GM23248 (cell line): ENCODE measurements around the gene TPRN. TPM values are rescaled to one million over a fixed set of nuclear protein-coding genes. Genes with fewer than 3 reads are reported as not detected.

ENCODE experiments used
- DNase-seq: peaks from one replicate; pipeline ENCODE4 v3.0.0-alpha.2; 2015
- H2AFZ ChIP-seq: fragments of 200-600 bp; sonication (generic); 2 replicates; pipeline ENCODE4 v1.6.1; 2016; ENCODE audit warnings: antibody characterized with exemption
- H3F3A ChIP-seq: fragments of 200-600 bp; sonication (generic); 2 replicates; pipeline ENCODE4 v1.6.1; 2016; ENCODE audit warnings: mild to moderate bottlenecking, antibody characterized with exemption, mixed run types; ENCODE audit not compliant: insufficient read depth
- H3K27ac ChIP-seq: fragments of 200-600 bp; sonication (generic); 2 replicates; pipeline ENCODE4 v1.5.1; 2016; ENCODE audit warnings: mild to moderate bottlenecking
- H3K27me3 ChIP-seq: fragments of 200-600 bp; sonication (generic); replicated peaks from 2 replicates; pipeline ENCODE4 v1.6.1; 2016; ENCODE audit warnings: mild to moderate bottlenecking; ENCODE audit not compliant: insufficient read depth
- H3K36me3 ChIP-seq: fragments of 200-600 bp; sonication (generic); 2 replicates; pipeline ENCODE4 v1.6.1; 2016; ENCODE audit warnings: low read depth, mild to moderate bottlenecking
- H3K4me1 ChIP-seq: fragments of 200-600 bp; sonication (generic); 2 replicates; pipeline ENCODE4 v1.6.1; 2016; ENCODE audit warnings: mild to moderate bottlenecking; ENCODE audit not compliant: insufficient read depth
- H3K4me2 ChIP-seq: fragments of 200-600 bp; sonication (generic); one replicate; pipeline ENCODE4 v1.6.1; 2016; ENCODE audit warnings: mild to moderate bottlenecking; ENCODE audit not compliant: unreplicated experiment
- H3K4me3 ChIP-seq: fragments of 200-600 bp; sonication (generic); 2 replicates; pipeline ENCODE4 v1.5.1; 2016; ENCODE audit warnings: mild to moderate bottlenecking
- H3K79me2 ChIP-seq: fragments of 200-600 bp; sonication (generic); 2 replicates; pipeline ENCODE4 v1.6.1; 2016; ENCODE audit warnings: mild to moderate bottlenecking; ENCODE audit not compliant: insufficient read depth
- H3K9ac ChIP-seq: fragments of 200-600 bp; sonication (generic); 2 replicates; pipeline ENCODE4 v1.6.1; 2016; ENCODE audit warnings: mild to moderate bottlenecking
- H3K9me2 ChIP-seq: fragments of 200-600 bp; sonication (generic); 2 replicates; pipeline ENCODE4 v1.6.1; 2016; ENCODE audit warnings: mixed run types, mild to moderate bottlenecking, moderate library complexity; ENCODE audit not compliant: insufficient read depth
- H3K9me3 ChIP-seq: fragments of 200-600 bp; sonication (generic); one replicate; pipeline ENCODE4 v1.6.1; 2017; ENCODE audit warnings: low read depth
- H4K20me1 ChIP-seq: fragments of 200-600 bp; sonication (generic); 2 replicates; pipeline ENCODE4 v1.6.0; 2016; ENCODE audit not compliant: insufficient read depth
- EZH2 ChIP-seq: fragments of 200-600 bp; sonication (generic); IDR thresholded peaks from 2 replicates; pipeline ENCODE4 v1.6.1; 2018; ENCODE audit warnings: antibody characterized with exemption, mild to moderate bottlenecking; ENCODE audit not compliant: insufficient read depth, poor library complexity, severe bottlenecking
- EZH2phosphoT487 ChIP-seq: fragments of 200-600 bp; sonication (generic); IDR thresholded peaks from 2 replicates; pipeline ENCODE4 v1.6.1; 2018; ENCODE audit warnings: antibody characterized with exemption, moderate library complexity, mild to moderate bottlenecking, low read depth; ENCODE audit not compliant: insufficient read depth
- WGBS, 2 experiments: methylation state at CpG; one replicate each; pipeline ENCODE4 v1.1.6; 2015 to 2017; ENCODE audit warnings: low lambda C conversion rate in 2 of 2, low coverage in 1 of 2; ENCODE audit errors: missing lambda C conversion rate in 2 of 2; 5-methylcytosine and 5-hydroxymethylcytosine counted together
- in situ Hi-C: fragments of 300-500 bp; cut with MboI; formaldehyde crosslinking; loops from 2 replicates; pipeline ENCODE4 v1.15.0; 2020
- polyA plus RNA-seq: library from polyadenylated mRNA; unstranded; fragments of >200 nt; fragmentation: Nextera tagmentation; extraction: Ambion mirVana; gene quantifications from 2 replicates; pipeline ENCODE4 v1.2.1, GENCODE V29; 2016
- total RNA-seq: library from RNA; depleted of rRNA; stranded (reverse); fragments of >200 nt; shearing (Covaris generic); gene quantifications from 2 replicates; pipeline ENCODE4 v1.2.3, GENCODE V29; 2014

The TPRN gene
- total and polyA plus RNA-seq, 2 experiments from 2014 or later: 1.7 to 7.8 TPM

DNA sequence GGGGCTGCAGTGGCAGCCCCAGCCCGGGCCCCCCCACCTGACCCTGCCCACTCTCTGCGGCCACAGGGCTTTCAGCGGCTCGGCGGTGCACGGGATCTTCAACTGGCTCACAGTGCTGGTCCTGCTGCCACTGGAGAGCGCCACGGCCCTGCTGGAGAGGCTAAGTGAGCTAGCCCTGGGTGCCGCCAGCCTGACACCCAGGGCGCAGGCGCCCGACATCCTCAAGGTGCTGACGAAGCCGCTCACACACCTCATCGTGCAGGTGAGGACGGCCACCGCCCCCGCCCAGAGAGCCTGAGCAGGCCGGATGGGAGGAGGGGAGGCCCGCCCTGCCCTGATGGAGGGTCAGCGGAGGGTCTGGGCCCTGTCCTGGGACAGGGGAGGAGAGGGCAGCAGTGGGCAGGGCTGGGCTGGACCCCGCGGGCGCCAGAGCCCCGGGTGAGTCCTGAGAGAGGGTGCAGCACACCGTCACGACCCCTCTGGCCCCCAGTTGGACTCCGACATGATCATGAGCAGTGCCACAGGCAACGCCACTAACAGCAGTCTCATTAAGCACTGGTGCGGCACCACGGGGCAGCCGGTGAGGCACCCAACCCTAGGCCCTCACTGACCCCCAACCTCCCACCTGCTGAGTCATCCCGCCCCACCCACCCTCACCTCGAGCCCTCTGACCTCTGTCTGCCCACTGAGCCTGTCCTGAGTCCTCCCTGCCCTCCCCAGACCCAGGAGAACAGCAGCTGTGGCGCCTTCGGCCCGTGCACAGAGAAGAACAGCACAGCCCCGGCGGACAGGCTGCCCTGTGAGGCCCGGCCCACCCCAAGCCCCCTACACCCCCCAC lies 32.8 kb upstream of the TPRN start:
- H3K4me1 ChIP-seq: no peaks in the 10 kb centered on the region
- TF ChIP-seq EZH2phosphoT487: no peak
- no peak for TF ChIP-seq EZH2
- no peak for DNase-seq

GRCh38 chr9:137232510-137232909 lies 32.0 kb upstream of the TPRN start:
- H4K20me1 ChIP-seq: no peaks in the 10 kb centered on the region
- no peaks in the 10 kb centered on the region for H3K4me1 ChIP-seq
- 0 out of 2 replicates have a peak, but pooled peaks cover 3% of the 10 kb centered on the region for H3K79me2 ChIP-seq
- H3F3A ChIP-seq: no peaks in the 10 kb centered on the region
- no peak overlapping the region for H3K9ac ChIP-seq
- DNase-seq: no peak
- TF ChIP-seq EZH2: no peak
- TF ChIP-seq EZH2phosphoT487: no peak
- H3K9me2 ChIP-seq: no peaks in the 10 kb centered on the region
- H3K4me3 ChIP-seq: no peak overlapping the region
- H3K27me3 ChIP-seq: no peaks in the 10 kb centered on the region
- no peaks in the 10 kb centered on the region for H3K9me3 ChIP-seq
- H3K27ac ChIP-seq: no peak overlapping the region
- 63 to 67% methylated on average over 21 to 23 of the region's 24 CpGs for WGBS, 2 experiments
- H2AFZ ChIP-seq: no peak overlapping the region
- no peaks in the 10 kb centered on the region for H3K36me3 ChIP-seq
- in situ Hi-C loops: no loop called here
- H3K4me2 ChIP-seq: no peak overlapping the region

More for the DNA sequence above, 32.8 kb upstream of the TPRN start:
- H3K9me2 ChIP-seq: no peaks in the 10 kb centered on the region
- H3F3A ChIP-seq: no peaks in the 10 kb centered on the region
- no peak overlapping the region for H3K9ac ChIP-seq
- H3K9me3 ChIP-seq: no peaks in the 10 kb centered on the region
- H3K27me3 ChIP-seq: no peaks in the 10 kb centered on the region
- WGBS, 2 experiments: 59 to 63% methylated on average over 26 to 40 of the region's 40 CpGs
- peaks cover 9% of the 10 kb centered on the region for H3K79me2 ChIP-seq
- H3K27ac ChIP-seq: no peak overlapping the region
- no peaks in the 10 kb centered on the region for H4K20me1 ChIP-seq
- in situ Hi-C loops: no loop called here
- no peaks in the 10 kb centered on the region for H3K36me3 ChIP-seq
- no peak overlapping the region for H3K4me2 ChIP-seq
- no peak overlapping the region for H2AFZ ChIP-seq
- no peak overlapping the region for H3K4me3 ChIP-seq

GRCh38 chr9:137232101-137232500 lies 31.6 kb upstream of the TPRN start:
- H3K79me2 ChIP-seq: no peaks in the 10 kb centered on the region
- no peaks in the 10 kb centered on the region for H4K20me1 ChIP-seq
- in situ Hi-C loops: no loop called here
- no peaks in the 10 kb centered on the region for H3K27me3 ChIP-seq
- no peak for TF ChIP-seq EZH2phosphoT487
- no peak for TF ChIP-seq EZH2
- no peak overlapping the region for H2AFZ ChIP-seq
- H3K36me3 ChIP-seq: no peaks in the 10 kb centered on the region
- no peaks in the 10 kb centered on the region for H3F3A ChIP-seq
- DNase-seq: no peak
- 54 to 65% methylated on average over 7 to 10 of the region's 10 CpGs for WGBS, 2 experiments
- no peak overlapping the region for H3K9ac ChIP-seq
- no peak overlapping the region for H3K4me2 ChIP-seq
- H3K9me3 ChIP-seq: no peaks in the 10 kb centered on the region
- no peak overlapping the region for H3K27ac ChIP-seq
- H3K4me3 ChIP-seq: no peak overlapping the region
- H3K9me2 ChIP-seq: no peaks in the 10 kb centered on the region
- no peaks in the 10 kb centered on the region for H3K4me1 ChIP-seq

DNA sequence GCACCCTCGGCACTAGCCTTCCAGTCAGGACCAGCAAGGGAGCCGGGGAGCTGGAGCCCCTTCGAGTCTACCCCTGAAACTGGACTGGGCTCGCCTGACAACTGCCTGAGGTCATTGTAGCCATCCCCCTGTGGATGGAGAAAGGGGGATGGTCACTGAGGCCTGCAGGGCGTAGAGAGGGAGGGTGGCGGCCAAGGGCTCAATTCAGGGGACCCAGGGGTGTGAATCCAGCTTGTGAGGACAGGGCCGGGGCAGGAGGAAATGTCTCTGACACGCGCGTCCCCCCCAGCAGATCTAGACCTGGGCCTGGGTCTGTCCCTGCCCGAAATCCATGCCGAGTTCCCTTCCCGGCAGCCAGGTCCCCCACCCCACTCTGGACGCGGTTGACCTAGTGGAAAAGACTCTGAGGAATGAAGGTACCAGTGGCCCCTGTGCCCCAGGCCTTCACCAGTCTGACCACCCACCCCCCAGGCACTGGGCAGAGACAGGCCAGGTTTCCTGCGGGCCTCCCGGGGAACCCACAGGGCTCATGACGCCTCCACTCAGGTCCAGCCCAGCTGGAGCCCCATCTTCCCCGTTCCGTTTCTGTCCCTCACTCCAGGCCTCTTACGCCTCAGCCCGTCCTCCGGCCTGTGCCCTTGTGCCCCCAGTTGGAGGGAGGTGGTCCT lies 31.0 kb upstream of the TPRN start:
- WGBS, 2 experiments: 73 to 83% methylated on average over 18 to 23 of the region's 23 CpGs
- in situ Hi-C loops: no loop called here

More for the DNA sequence above, 31.0 kb upstream of the TPRN start:
- Histone ChIP-seq H3K4me2 (no peak overlapping the region), H3K79me2 (no peaks in the 10 kb centered on the region), H3K4me1 (no peaks in the 10 kb centered on the region), H3F3A (no peaks in the 10 kb centered on the region), H3K27ac (no peak overlapping the region), H3K27me3 (no peaks in the 10 kb centered on the region), H3K9me2 (no peaks in the 10 kb centered on the region), H3K36me3 (no peaks in the 10 kb centered on the region), H4K20me1 (no peaks in the 10 kb centered on the region), H3K4me3 (no peak overlapping the region), H2AFZ (no peak overlapping the region), H3K9ac (no peak overlapping the region), H3K9me3 (no peaks in the 10 kb centered on the region)
- no peak for DNase-seq
- TF ChIP-seq EZH2: no peak
- TF ChIP-seq EZH2phosphoT487: no peak
